Caco-2 (cell line): ENCODE results near the gene FAM181A. TPM values are rescaled to one million over a fixed set of nuclear protein-coding genes. Genes with fewer than 3 reads are reported as not detected.

Experiments
- BruUV-seq: library from RNA; stranded (reverse); fragments of 400-500 nt; replicated peaks from 2 replicates; lab custom pipeline; 2021; lab: Mats Ljungman, UMichigan
- CTCF ChIA-PET: fragments of 300-600 bp; sonication (Branson Sonifier 250); formaldehyde crosslinking; loops from one replicate; lab custom pipeline; 2022; ENCODE audit warnings: antibody characterized with exemption; lab: Charles Lee
- POLR2A ChIA-PET: fragments of 300-600 bp; sonication (Branson Sonifier 250); formaldehyde crosslinking; loops from one replicate; lab custom pipeline; 2022; ENCODE audit warnings: antibody characterized with exemption; lab: Charles Lee
- DNase-seq, 2 experiments: peaks; one replicate each; pipeline versions ENCODE4 v3.0.0 to v3.0.0-alpha.2; 2020 to 2022
- H3K27me3 ChIP-seq: replicated peaks from 2 replicates; pipeline ENCODE4 v1.6.0; 2011; ENCODE audit warnings: low read length; ENCODE audit not compliant: control insufficient read depth, insufficient read depth
- H3K36me3 ChIP-seq: 2 replicates; pipeline ENCODE4 v1.5.1; 2011; ENCODE audit warnings: low read length; ENCODE audit not compliant: control insufficient read depth, insufficient read depth
- H3K4me1 ChIP-seq: fragments of 250-450 bp; sonication (Bioruptor Pico); 2 replicates; pipeline ENCODE4 v1.5.1; 2020; ENCODE audit warnings: mild to moderate bottlenecking
- H3K4me3 ChIP-seq: 2 replicates; pipeline ENCODE4 v1.5.1; 2011; ENCODE audit warnings: low read depth, mild to moderate bottlenecking, control low read depth, low read length
- H3K9me3 ChIP-seq: fragments of 250-450 bp; sonication (Bioruptor Pico); 2 replicates; pipeline ENCODE4 v1.5.1; 2020; ENCODE audit warnings: mild to moderate bottlenecking, moderate library complexity
- H3K27ac Mint-ChIP-seq: one replicate; pipeline ENCODE4 v1.8.0; 2022; ENCODE audit warnings: mixed read lengths; ENCODE audit not compliant: unreplicated experiment
- H3K27me3 Mint-ChIP-seq: one replicate; pipeline ENCODE4 v1.8.0; 2022; ENCODE audit warnings: mixed read lengths; ENCODE audit not compliant: insufficient read depth, unreplicated experiment
- H3K36me3 Mint-ChIP-seq: one replicate; pipeline ENCODE4 v1.8.0; 2022; ENCODE audit warnings: mild to moderate bottlenecking, mixed read lengths; ENCODE audit not compliant: insufficient read depth, unreplicated experiment
- H3K4me1 Mint-ChIP-seq: one replicate; pipeline ENCODE4 v1.8.0; 2022; ENCODE audit warnings: low read depth, mixed read lengths; ENCODE audit not compliant: unreplicated experiment
- H3K4me3 Mint-ChIP-seq: one replicate; pipeline ENCODE4 v1.8.0; 2022; ENCODE audit warnings: mild to moderate bottlenecking, moderate library complexity, mixed read lengths; ENCODE audit not compliant: unreplicated experiment
- H3K9me3 Mint-ChIP-seq: one replicate; pipeline ENCODE4 v1.8.0; 2022; ENCODE audit warnings: mixed read lengths; ENCODE audit not compliant: unreplicated experiment
- CTCF ChIP-seq, 2 experiments: fragments of 200-600 bp in 1 of 2; IDR thresholded peaks; 1 replicate in 1 of 2; 2 replicates in 1 of 2; pipeline versions ENCODE4 v1.5.1 to v1.8.0; 2011 to 2022; ENCODE audit warnings: antibody characterized with exemption in 1 of 2, control low read depth in 1 of 2, inconsistent platforms in 1 of 2, low read depth in 1 of 2, low read length in 1 of 2, mild to moderate bottlenecking in 1 of 2, moderate library complexity in 1 of 2; ENCODE audit not compliant: insufficient read depth in 1 of 2, severe bottlenecking in 1 of 2, unreplicated experiment in 1 of 2
- intact Hi-C: fragments of 100-400 bp; cut with micrococcal nuclease; formaldehyde crosslinking; loops from one replicate; pipeline ENCODE4 v1.10.0; 2022; ENCODE audit not compliant: unreplicated experiment
- total RNA-seq: library from RNA; stranded (reverse); gene quantifications from 2 replicates; pipeline ENCODE4 v1.2.3, GENCODE V29; 2022

Gene FAM181A
- total RNA-seq, 1 experiment from 2014 or later, result not detected

GRCh38 chr14:93970585-93970964, 43.4 kb downstream of the FAM181A start:
- Histone ChIP-seq H3K36me3 (no peaks in the 10 kb centered on the region), H3K9me3 (no peaks in the 10 kb centered on the region), H3K27me3 (no peaks in the 10 kb centered on the region), H3K4me3 (no peak overlapping the region), H3K4me1 (peaks cover 6% of the 10 kb centered on the region; the same call in 1 of the 2 replicates)
- ChIA-PET POLR2A (no interaction called here), CTCF (interaction anchor here (1.2 kb wide), 1 partner anchor 31 kb away, joined by 5 read pairs; no protein-coding TSS in a partner anchor)
- H3K4me3 Mint-ChIP-seq, result no peak overlapping the region
- no peaks in the 10 kb centered on the region for H3K27me3 Mint-ChIP-seq
- H3K4me1 Mint-ChIP-seq, result no peaks in the 10 kb centered on the region
- intact Hi-C loops, result no loop called here
- DNase-seq, result peak in 1 of 2 experiments; percentile 20
- no TSS peak for BruUV-seq
- H3K36me3 Mint-ChIP-seq, result no peaks in the 10 kb centered on the region
- no peaks in the 10 kb centered on the region for H3K9me3 Mint-ChIP-seq
- peak in 1 of 2 experiments; percentile 30 for TF ChIP-seq CTCF (IDR thresholded peaks at IDR 0.05; ENCODE audit: insufficient read depth in 1 of 2, low read depth in 1 of 2, low read length in 1 of 2, severe bottlenecking in 1 of 2, unreplicated experiment in 1 of 2)
- H3K27ac Mint-ChIP-seq, result no peak overlapping the region

- POLR2A ChIA-PET, result no interaction called here
Measured at GRCh38 chr14:93970965-93971634, 44.0 kb downstream of the FAM181A start.

GRCh38 chr14:93971635-93972027, 44.5 kb downstream of the FAM181A start:
- CTCF ChIA-PET, result interaction anchor here (0.8 kb wide), 1 partner anchor 8 kb away, joined by 3 read pairs; no protein-coding TSS in a partner anchor
- H3K36me3 ChIP-seq, result no peaks in the 10 kb centered on the region
- H3K27me3 Mint-ChIP-seq, result no peaks in the 10 kb centered on the region
- H3K36me3 Mint-ChIP-seq, result no peaks in the 10 kb centered on the region
- intact Hi-C loops, result no loop called here
- no peaks in the 10 kb centered on the region for H3K27me3 ChIP-seq
- TF ChIP-seq CTCF (IDR thresholded peaks at IDR 0.05; ENCODE audit: insufficient read depth in 1 of 2, low read depth in 1 of 2, low read length in 1 of 2, severe bottlenecking in 1 of 2, unreplicated experiment in 1 of 2), result no peak
- no peak for DNase-seq
- BruUV-seq, result no TSS peak
- no peaks in the 10 kb centered on the region for H3K4me1 Mint-ChIP-seq
- no peak overlapping the region for H3K4me3 ChIP-seq
- no peaks in the 10 kb centered on the region for H3K9me3 ChIP-seq
- no peaks in the 10 kb centered on the region for H3K4me1 ChIP-seq
- H3K4me3 Mint-ChIP-seq, result no peak overlapping the region
- no peak overlapping the region for H3K27ac Mint-ChIP-seq
- POLR2A ChIA-PET, result no interaction called here
- no peaks in the 10 kb centered on the region for H3K9me3 Mint-ChIP-seq

More at GRCh38 chr14:93970965-93971634, 44.0 kb downstream of the FAM181A start:
- H3K36me3 Mint-ChIP-seq, result no peaks in the 10 kb centered on the region
- no peaks in the 10 kb centered on the region for H3K27me3 ChIP-seq
- no peaks in the 10 kb centered on the region for H3K36me3 ChIP-seq
- no TSS peak for BruUV-seq
- DNase-seq, result no peak
- H3K9me3 ChIP-seq, result no peaks in the 10 kb centered on the region
- no peaks in the 10 kb centered on the region for H3K9me3 Mint-ChIP-seq
- no peak overlapping the region for H3K27ac Mint-ChIP-seq
- no peak overlapping the region for H3K4me3 Mint-ChIP-seq
- H3K27me3 Mint-ChIP-seq, result no peaks in the 10 kb centered on the region
- H3K4me1 ChIP-seq, result peaks cover under 1% of the 10 kb centered on the region; the same call in 1 of the 2 replicates
- intact Hi-C loops, result no loop called here
- no peak for TF ChIP-seq CTCF (IDR thresholded peaks at IDR 0.05; ENCODE audit: insufficient read depth in 1 of 2, low read depth in 1 of 2, low read length in 1 of 2, severe bottlenecking in 1 of 2, unreplicated experiment in 1 of 2)
- H3K4me1 Mint-ChIP-seq, result no peaks in the 10 kb centered on the region
- no peak overlapping the region for H3K4me3 ChIP-seq
- CTCF ChIA-PET, result interaction anchor here (0.8 to 1.2 kb wide), 2 partner anchors 8 to 31 kb away, joined by 3 to 5 read pairs; no protein-coding TSS in a partner anchor
